IMR-90 (cell line): ENCODE measurements around the gene ACTR10. TPM values are rescaled to one million over a fixed set of nuclear protein-coding genes. Genes with fewer than 3 reads are reported as not detected.

ENCODE experiments used
- ATAC-seq: fragments of 200-7000 bp; cut with Tn5 transposase; 2 replicates; pipeline ENCODE4 v1.9.1; 2020; ENCODE audit warnings: low read depth, mild to moderate bottlenecking, moderate library complexity
- BruUV-seq: library from RNA; stranded (reverse); fragments of 400-500 nt; replicated peaks from 2 replicates; lab custom pipeline; 2021; lab: Mats Ljungman, UMichigan
- CTCF ChIA-PET: fragments of 300-600 bp; formaldehyde crosslinking; extraction: SDS; loops from one replicate; lab custom pipeline; 2021; ENCODE audit warnings: antibody characterized with exemption; lab: Yijun Ruan, JAX
- POLR2A ChIA-PET: fragments of 300-600 bp; sonication (Branson Sonifier 250); formaldehyde crosslinking; loops from one replicate; lab custom pipeline; 2022; ENCODE audit warnings: antibody characterized with exemption; ENCODE audit not compliant: unreplicated experiment; lab: Charles Lee
- DNase-seq: peaks from one replicate; pipeline ENCODE4 v3.0.0; 2013
- H2AFZ ChIP-seq: replicated peaks from 2 replicates; pipeline ENCODE3; 2013; ENCODE audit warnings: low read length, mild to moderate bottlenecking; ENCODE audit not compliant: poor library complexity
- H2AK5ac ChIP-seq: 2 replicates; pipeline ENCODE4 v1.6.1; 2013; ENCODE audit warnings: low read depth, low read length, inconsistent platforms
- H2AK9ac ChIP-seq: replicated peaks from 2 replicates; pipeline ENCODE3; 2013; ENCODE audit warnings: mild to moderate bottlenecking, low read depth, low read length, moderate library complexity; ENCODE audit not compliant: poor library complexity
- H2BK120ac ChIP-seq: 2 replicates; pipeline ENCODE4 v1.6.1; 2013; ENCODE audit warnings: low read depth, low read length, inconsistent platforms
- H2BK15ac ChIP-seq: 3 replicates; pipeline ENCODE4 v1.6.1; 2013; ENCODE audit warnings: low read depth, low read length, inconsistent platforms
- H2BK20ac ChIP-seq: 2 replicates; pipeline ENCODE4 v1.6.1; 2013; ENCODE audit warnings: low read depth, mild to moderate bottlenecking, inconsistent platforms, low read length, moderate library complexity
- H2BK5ac ChIP-seq: 2 replicates; pipeline ENCODE4 v1.6.1; 2013; ENCODE audit warnings: mild to moderate bottlenecking, low read depth, low read length, inconsistent platforms; ENCODE audit not compliant: poor library complexity, severe bottlenecking
- H3K14ac ChIP-seq: replicated peaks from 2 replicates; pipeline ENCODE4 v1.6.1; 2013; ENCODE audit warnings: low read depth, low read length, inconsistent platforms
- H3K18ac ChIP-seq: 2 replicates; pipeline ENCODE4 v1.6.1; 2013; ENCODE audit warnings: low read depth, low read length, control low read depth
- H3K23ac ChIP-seq: 2 replicates; pipeline ENCODE4 v1.6.1; 2013; ENCODE audit warnings: low read depth, low read length, inconsistent platforms
- H3K27ac ChIP-seq: 2 replicates; pipeline ENCODE4 v1.5.1; 2013; ENCODE audit warnings: mild to moderate bottlenecking, control low read depth, low read length; ENCODE audit not compliant: insufficient read depth
- H3K27me3 ChIP-seq: 2 replicates; pipeline ENCODE4 v1.6.1; 2013; ENCODE audit warnings: low read length; ENCODE audit not compliant: control insufficient read depth, insufficient read depth
- H3K36me3 ChIP-seq: 2 replicates; pipeline ENCODE4 v1.6.1; 2013; ENCODE audit warnings: low read length, mixed read lengths; ENCODE audit not compliant: control insufficient read depth, insufficient read depth
- H3K4ac ChIP-seq: 2 replicates; pipeline ENCODE4 v1.6.1; 2013; ENCODE audit warnings: low read depth, low read length, inconsistent platforms
- H3K4me1 ChIP-seq: 2 replicates; pipeline ENCODE4 v1.6.1; 2013; ENCODE audit warnings: low read length, mixed read lengths; ENCODE audit not compliant: control insufficient read depth, insufficient read depth
- H3K4me2 ChIP-seq: 2 replicates; pipeline ENCODE4 v1.6.1; 2013; ENCODE audit warnings: low read depth, mild to moderate bottlenecking, control low read depth, low read length, moderate library complexity
- H3K4me3 ChIP-seq: 2 replicates; pipeline ENCODE4 v1.5.1; 2013; ENCODE audit warnings: low read depth, mild to moderate bottlenecking, control low read depth, low read length, moderate library complexity; ENCODE audit not compliant: insufficient read depth
- H3K56ac ChIP-seq: 2 replicates; pipeline ENCODE4 v1.6.1; 2013; ENCODE audit warnings: low read length, inconsistent platforms; ENCODE audit not compliant: insufficient read depth; ENCODE audit errors: extremely low read depth
- H3K79me1 ChIP-seq, 2 experiments: 2 replicates each; pipeline ENCODE4 v1.6.1; 2013; ENCODE audit warnings: low read length in 2 of 2, inconsistent platforms in 1 of 2, low read depth in 1 of 2
- H3K9ac ChIP-seq: 2 replicates; pipeline ENCODE4 v1.6.1; 2013; ENCODE audit warnings: low read depth, low read length, control low read depth
- H3K9me1 ChIP-seq: 2 replicates; pipeline ENCODE4 v1.6.1; 2013; ENCODE audit warnings: low read length, inconsistent platforms; ENCODE audit not compliant: insufficient read depth
- H3K9me3 ChIP-seq: 2 replicates; pipeline ENCODE4 v1.6.1; 2013; ENCODE audit warnings: low read length; ENCODE audit not compliant: control insufficient read depth, insufficient read depth
- H4K20me1 ChIP-seq: 2 replicates; pipeline ENCODE4 v1.6.1; 2013; ENCODE audit warnings: low read length, inconsistent platforms; ENCODE audit not compliant: insufficient read depth
- H4K5ac ChIP-seq: 2 replicates; pipeline ENCODE4 v1.6.1; 2013; ENCODE audit warnings: mild to moderate bottlenecking, low read depth, low read length, control low read depth
- H4K8ac ChIP-seq, 2 experiments: 2 replicates each; pipeline ENCODE4 v1.6.1; 2013; ENCODE audit warnings: low read depth in 2 of 2, low read length in 2 of 2, control low read depth in 1 of 2, inconsistent platforms in 1 of 2
- H4K91ac ChIP-seq: 2 replicates; pipeline ENCODE4 v1.6.1; 2013; ENCODE audit warnings: low read depth, low read length, inconsistent platforms; ENCODE audit not compliant: insufficient read depth
- BHLHE40 ChIP-seq: fragments of 150-350 bp; IDR thresholded peaks from 2 replicates; pipeline ENCODE4 v1.6.1; 2016; ENCODE audit warnings: mild to moderate bottlenecking, low read depth, low read length
- CHD1 ChIP-seq: IDR thresholded peaks from 2 replicates; pipeline ENCODE4 v1.6.1; 2012; ENCODE audit warnings: low read depth, low read length, improper control_type of control experiment
- FOS ChIP-seq: fragments of 150-350 bp; IDR thresholded peaks from 2 replicates; pipeline ENCODE4 v1.6.1; 2016; ENCODE audit warnings: low read depth, low read length
- MAFK ChIP-seq: IDR thresholded peaks from 2 replicates; pipeline ENCODE4 v1.6.1; 2012; ENCODE audit warnings: low read depth, low read length, improper control_type of control experiment
- MAZ ChIP-seq: IDR thresholded peaks from 2 replicates; pipeline ENCODE4 v1.6.1; 2012; ENCODE audit warnings: low read depth, mild to moderate bottlenecking, low read length, improper control_type of control experiment, moderate library complexity, borderline replicate concordance
- MXI1 ChIP-seq: IDR thresholded peaks from 2 replicates; pipeline ENCODE4 v1.6.1; 2012; ENCODE audit warnings: low read depth, mild to moderate bottlenecking, low read length, moderate library complexity, borderline replicate concordance
- NFE2L2 ChIP-seq: fragments of 150-350 bp; IDR thresholded peaks from 2 replicates; pipeline ENCODE4 v1.6.1; 2016; ENCODE audit warnings: low read depth, mild to moderate bottlenecking, low read length
- POLR2A ChIP-seq: IDR thresholded peaks from 2 replicates; pipeline ENCODE4 v1.6.1; 2012; ENCODE audit warnings: mild to moderate bottlenecking, low read depth, low read length
- RAD21 ChIP-seq: IDR thresholded peaks from 2 replicates; pipeline ENCODE4 v1.6.1; 2012; ENCODE audit warnings: low read length, improper control_type of control experiment
- RCOR1 ChIP-seq: IDR thresholded peaks from 2 replicates; pipeline ENCODE4 v1.6.1; 2012; ENCODE audit warnings: mild to moderate bottlenecking, low read length, improper control_type of control experiment; ENCODE audit not compliant: insufficient replicate concordance
- RFX5 ChIP-seq: IDR thresholded peaks from 2 replicates; pipeline ENCODE4 v1.8.0; 2012; ENCODE audit warnings: low read depth, mild to moderate bottlenecking, low read length, moderate library complexity
- SMC3 ChIP-seq: fragments of 150-350 bp; IDR thresholded peaks from 2 replicates; pipeline ENCODE4 v1.6.1; 2016; ENCODE audit warnings: low read depth, mild to moderate bottlenecking, antibody characterized with exemption, low read length, moderate library complexity
- WGBS, 2 experiments: methylation state at CpG; one replicate each; pipeline versions ENCODE4 v1.1.5 to v1.1.7; 2013; ENCODE audit warnings: missing lambda C conversion rate in 2 of 2; ENCODE audit not compliant: insufficient read length in 1 of 2; ENCODE audit errors: extremely low coverage in 2 of 2; 5-methylcytosine and 5-hydroxymethylcytosine counted together
- dilution Hi-C: fragments of 300-500 bp; cut with HindIII; formaldehyde crosslinking; loops from one replicate; pipeline ENCODE4 v1.14.3; 2018; ENCODE audit warnings: low sequenced_read_pairs; ENCODE audit not compliant: unreplicated experiment
- in situ Hi-C: fragments of 300-500 bp; cut with MboI; formaldehyde crosslinking; loops from 3 replicates; pipeline ENCODE4 v1.14.3; 2019; ENCODE audit warnings: low sequenced_read_pairs, inconsistent platforms, mixed read lengths
- intact Hi-C: fragments of 100-400 bp; cut with micrococcal nuclease; formaldehyde crosslinking; loops from 2 replicates; pipeline ENCODE4 v1.10.0; 2022
- polyA plus RNA-seq, 3 experiments: library from polyadenylated mRNA; depleted of rRNA; stranded (reverse); fragments of >200 nt; gene quantifications; 2 replicates each; pipeline ENCODE4 v1.2.3, GENCODE V29; 2012; ENCODE audit warnings: low replicate concordance in 1 of 3
- total RNA-seq: library from RNA; depleted of rRNA; stranded (reverse); fragments of >200 nt; gene quantifications from 2 replicates; pipeline ENCODE4 v1.2.3, GENCODE V29; 2012
- TF ChIP-seq, protein P1 (sequence below): fragments of 150-350 bp; IDR thresholded peaks from 2 replicates; pipeline ENCODE4 v1.6.1; 2017; ENCODE audit warnings: mild to moderate bottlenecking, antibody characterized with exemption, low read length, low read depth
- TF ChIP-seq, protein P2 (sequence below): conservative IDR thresholded peaks from 2 replicates; pipeline ENCODE4 v1.5.1; 2012; ENCODE audit warnings: mild to moderate bottlenecking, low read depth, low read length, improper control_type of control experiment
- TF ChIP-seq, protein P3 (sequence below): fragments of 150-350 bp; IDR thresholded peaks from 2 replicates; pipeline ENCODE4 v1.6.1; 2016; ENCODE audit warnings: low read depth, mild to moderate bottlenecking, low read length, moderate library complexity, borderline replicate concordance

ACTR10 gene
- total and polyA plus RNA-seq, 2 of the 4 experiments (the other 2 are of a cell fraction): 71.0 to 71.7 TPM

DNA sequence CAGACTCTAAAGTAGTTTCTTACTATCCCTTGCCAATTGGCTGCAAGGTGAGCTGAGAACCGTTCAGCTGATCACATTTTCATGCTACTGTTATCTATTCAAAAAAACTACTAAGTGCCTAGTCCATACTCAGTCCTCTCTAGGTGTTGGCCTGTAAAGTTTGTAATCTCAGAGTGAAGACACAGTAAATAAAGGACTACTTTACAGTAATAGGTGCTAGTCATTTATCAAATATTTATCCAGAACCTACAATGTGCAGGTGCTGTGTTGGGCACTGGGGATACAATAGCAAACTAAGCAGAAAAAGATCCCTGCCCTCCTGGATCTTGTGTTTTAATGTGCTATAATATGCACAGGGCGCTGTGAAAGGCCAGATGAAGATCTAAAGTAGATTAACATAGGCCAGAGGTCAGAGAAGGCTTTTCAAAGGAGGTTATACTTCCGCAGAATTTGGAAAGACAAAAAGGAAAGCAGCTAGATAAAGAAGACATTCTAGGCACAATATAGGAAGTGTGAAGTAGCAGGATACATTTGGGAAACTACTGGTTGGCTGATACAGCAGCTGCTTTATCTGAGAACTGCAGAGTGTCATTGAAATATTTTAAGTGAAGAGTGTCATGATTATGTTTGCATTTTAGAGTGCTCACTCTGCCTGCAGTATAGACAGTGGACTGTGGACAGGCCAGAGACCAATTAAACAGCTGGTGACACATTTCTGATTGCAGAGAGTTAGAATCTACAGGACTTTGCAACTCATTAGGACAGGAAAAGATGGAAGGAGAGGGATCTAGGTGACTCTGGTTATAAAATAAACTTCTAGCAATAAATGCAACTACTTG lies 8.0 kb upstream of the ACTR10 start:
- Histone ChIP-seq H3K9me3 (no peaks in the 10 kb centered on the region), H3K79me1 (no peaks in the 10 kb centered on the region), H4K91ac (no peak overlapping the region), H4K5ac (no peak overlapping the region), H3K4ac (no peak overlapping the region), H3K9ac (no peak overlapping the region), H3K27me3 (peaks cover 23% of the 10 kb centered on the region), H3K18ac (no peak overlapping the region), H2BK120ac (no peak overlapping the region), H2AFZ (no peak overlapping the region), H2BK20ac (no peak overlapping the region), H4K20me1 (no peaks in the 10 kb centered on the region), H3K4me2 (no peak overlapping the region), H4K8ac (no peak overlapping the region), H2AK9ac (no peak overlapping the region), H3K4me1 (no peaks in the 10 kb centered on the region), H2BK15ac (no peak overlapping the region), H3K23ac (no peak overlapping the region), H3K4me3 (no peak overlapping the region), H2AK5ac (no peak overlapping the region), H3K56ac (no peak overlapping the region), H3K27ac (no peak overlapping the region), H3K36me3 (no peaks in the 10 kb centered on the region), H3K14ac (no peak overlapping the region), H3K9me1 (no peaks in the 10 kb centered on the region; the same call in 1 of the 2 replicates), H2BK5ac (no peak overlapping the region)
- no CpG with 5 or more reads among the region's 3 CpGs for WGBS, 2 experiments
- dilution Hi-C loops: no loop called here
- no peak for DNase-seq
- ChIA-PET CTCF (no interaction called here), POLR2A (no interaction called here)
- in situ Hi-C loops: no loop called here
- BruUV-seq: no TSS peak
- ATAC-seq: no peak
- intact Hi-C loops: no loop called here
- TF ChIP-seq BHLHE40 (no peak), MAFK (no peak), RAD21 (no peak), MAZ (no peak), CHD1 (no peak), RFX5 (no peak), SMC3 (no peak), NFE2L2 (no peak), RCOR1 (no peak), MXI1 (no peak), FOS (no peak), POLR2A (no peak)
- TF ChIP-seq, protein P1, sequence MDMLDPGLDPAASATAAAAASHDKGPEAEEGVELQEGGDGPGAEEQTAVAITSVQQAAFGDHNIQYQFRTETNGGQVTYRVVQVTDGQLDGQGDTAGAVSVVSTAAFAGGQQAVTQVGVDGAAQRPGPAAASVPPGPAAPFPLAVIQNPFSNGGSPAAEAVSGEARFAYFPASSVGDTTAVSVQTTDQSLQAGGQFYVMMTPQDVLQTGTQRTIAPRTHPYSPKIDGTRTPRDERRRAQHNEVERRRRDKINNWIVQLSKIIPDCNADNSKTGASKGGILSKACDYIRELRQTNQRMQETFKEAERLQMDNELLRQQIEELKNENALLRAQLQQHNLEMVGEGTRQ: no peak
- TF ChIP-seq, protein P2, sequence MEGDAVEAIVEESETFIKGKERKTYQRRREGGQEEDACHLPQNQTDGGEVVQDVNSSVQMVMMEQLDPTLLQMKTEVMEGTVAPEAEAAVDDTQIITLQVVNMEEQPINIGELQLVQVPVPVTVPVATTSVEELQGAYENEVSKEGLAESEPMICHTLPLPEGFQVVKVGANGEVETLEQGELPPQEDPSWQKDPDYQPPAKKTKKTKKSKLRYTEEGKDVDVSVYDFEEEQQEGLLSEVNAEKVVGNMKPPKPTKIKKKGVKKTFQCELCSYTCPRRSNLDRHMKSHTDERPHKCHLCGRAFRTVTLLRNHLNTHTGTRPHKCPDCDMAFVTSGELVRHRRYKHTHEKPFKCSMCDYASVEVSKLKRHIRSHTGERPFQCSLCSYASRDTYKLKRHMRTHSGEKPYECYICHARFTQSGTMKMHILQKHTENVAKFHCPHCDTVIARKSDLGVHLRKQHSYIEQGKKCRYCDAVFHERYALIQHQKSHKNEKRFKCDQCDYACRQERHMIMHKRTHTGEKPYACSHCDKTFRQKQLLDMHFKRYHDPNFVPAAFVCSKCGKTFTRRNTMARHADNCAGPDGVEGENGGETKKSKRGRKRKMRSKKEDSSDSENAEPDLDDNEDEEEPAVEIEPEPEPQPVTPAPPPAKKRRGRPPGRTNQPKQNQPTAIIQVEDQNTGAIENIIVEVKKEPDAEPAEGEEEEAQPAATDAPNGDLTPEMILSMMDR: no peak
- TF ChIP-seq, protein P3, sequence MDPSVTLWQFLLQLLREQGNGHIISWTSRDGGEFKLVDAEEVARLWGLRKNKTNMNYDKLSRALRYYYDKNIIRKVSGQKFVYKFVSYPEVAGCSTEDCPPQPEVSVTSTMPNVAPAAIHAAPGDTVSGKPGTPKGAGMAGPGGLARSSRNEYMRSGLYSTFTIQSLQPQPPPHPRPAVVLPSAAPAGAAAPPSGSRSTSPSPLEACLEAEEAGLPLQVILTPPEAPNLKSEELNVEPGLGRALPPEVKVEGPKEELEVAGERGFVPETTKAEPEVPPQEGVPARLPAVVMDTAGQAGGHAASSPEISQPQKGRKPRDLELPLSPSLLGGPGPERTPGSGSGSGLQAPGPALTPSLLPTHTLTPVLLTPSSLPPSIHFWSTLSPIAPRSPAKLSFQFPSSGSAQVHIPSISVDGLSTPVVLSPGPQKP: no peak
